HG03108 (cell line): ENCODE measurements around the gene MRAP.

Source experiments
- ATAC-seq: cut with Tn5 transposase; IDR thresholded peaks from one replicate; pipeline ENCODE4 v1.9.1; 2021; ENCODE audit warnings: moderate library complexity; ENCODE audit not compliant: unreplicated experiment

The MRAP gene

DNA sequence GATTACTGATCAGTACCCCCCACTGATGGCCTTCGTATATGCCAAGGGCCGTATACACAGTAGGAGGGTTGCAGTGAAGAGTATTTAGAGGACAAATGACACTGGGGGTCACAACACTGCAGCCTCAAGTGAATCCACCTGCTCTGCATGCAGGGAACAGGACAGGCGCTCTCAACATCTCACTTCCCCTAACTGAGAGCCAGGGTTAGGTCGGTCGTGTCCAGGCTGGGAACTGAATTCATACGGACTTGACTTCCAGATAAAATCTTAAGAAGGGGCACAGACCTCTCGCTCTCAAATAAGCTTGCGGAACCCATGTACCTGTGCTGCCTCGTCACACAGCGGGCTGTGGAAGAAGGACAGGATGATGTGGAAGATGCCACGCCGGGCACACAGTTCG is 22.8 kb downstream of the MRAP start:
- ATAC-seq, result no peak

- ATAC-seq, result no peak
Observed at GRCh38 chr21:32322103-32322502, 23.4 kb downstream of the MRAP start.

DNA sequence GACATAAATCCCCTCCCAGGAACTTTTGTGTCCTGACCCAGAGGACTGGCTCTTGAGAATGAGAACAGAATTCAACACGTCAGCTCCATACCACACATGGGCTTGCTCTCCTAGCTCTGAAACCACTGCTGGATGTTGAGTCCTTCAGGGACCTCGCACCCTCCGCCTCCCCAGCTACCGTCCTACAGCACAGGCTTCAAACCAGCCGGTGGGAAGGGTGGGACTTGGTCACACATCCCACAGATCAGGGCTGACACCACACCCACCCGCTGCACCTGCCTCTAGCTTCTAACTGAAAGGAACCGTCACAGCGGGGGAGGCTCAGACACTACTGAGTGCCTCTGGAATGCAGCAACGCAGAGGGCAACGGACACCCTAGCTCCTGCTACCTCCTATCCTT is 24.0 kb downstream of the MRAP start:
- ATAC-seq, result no peak

GRCh38 chr21:32325706-32326105 is 27.1 kb downstream of the MRAP start:
- no peak for ATAC-seq

- ATAC-seq, result no peak
Observed at GRCh38 chr21:32328595-32328994, 29.9 kb downstream of the MRAP start.

- no peak for ATAC-seq
Observed at GRCh38 chr21:32329331-32329730, 30.7 kb downstream of the MRAP start.

DNA sequence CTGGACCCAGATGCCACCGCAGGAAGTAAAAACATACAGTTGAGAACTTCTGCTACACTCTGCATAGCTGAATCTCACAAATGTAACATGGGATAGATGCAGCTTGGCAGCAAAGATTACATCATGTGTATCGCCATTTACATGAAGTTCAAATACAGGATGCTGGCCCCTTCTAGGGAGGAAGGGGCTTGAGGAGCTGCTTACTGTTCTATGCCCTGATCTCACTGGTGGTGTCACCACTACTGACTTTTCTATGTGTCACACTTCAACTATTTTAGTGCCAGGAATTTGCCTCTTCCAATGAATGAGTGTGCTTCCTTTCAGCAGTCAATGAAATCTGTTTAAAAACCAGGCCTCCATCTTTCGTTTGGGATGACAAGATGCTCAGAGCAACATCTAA is 31.1 kb downstream of the MRAP start:
- no peak for ATAC-seq

DNA sequence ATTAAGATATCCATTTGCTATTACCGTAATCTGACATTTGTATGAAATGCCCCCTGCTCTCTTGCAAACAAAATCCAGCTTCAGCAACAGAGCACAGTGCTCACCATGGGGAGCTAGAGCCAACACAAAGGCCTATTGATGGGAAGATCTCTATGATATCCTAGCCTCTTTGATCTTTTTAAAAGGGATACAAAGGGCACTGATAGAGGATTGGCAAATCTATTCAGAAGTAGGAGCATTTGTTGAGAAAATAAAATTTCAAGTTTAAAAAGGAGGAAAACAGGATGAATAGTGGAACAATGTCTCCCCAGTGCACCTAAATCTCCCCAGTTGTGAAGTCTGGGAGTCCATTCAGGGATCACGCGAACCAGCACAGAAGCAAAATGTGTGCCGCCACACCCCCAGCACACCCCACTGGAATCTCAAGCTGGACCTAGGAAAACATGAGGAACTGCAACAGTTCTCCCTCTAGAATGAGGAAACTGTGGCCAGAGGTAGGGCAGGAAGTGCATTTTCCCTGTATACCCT is 32.2 kb downstream of the MRAP start:
- no peak for ATAC-seq

DNA sequence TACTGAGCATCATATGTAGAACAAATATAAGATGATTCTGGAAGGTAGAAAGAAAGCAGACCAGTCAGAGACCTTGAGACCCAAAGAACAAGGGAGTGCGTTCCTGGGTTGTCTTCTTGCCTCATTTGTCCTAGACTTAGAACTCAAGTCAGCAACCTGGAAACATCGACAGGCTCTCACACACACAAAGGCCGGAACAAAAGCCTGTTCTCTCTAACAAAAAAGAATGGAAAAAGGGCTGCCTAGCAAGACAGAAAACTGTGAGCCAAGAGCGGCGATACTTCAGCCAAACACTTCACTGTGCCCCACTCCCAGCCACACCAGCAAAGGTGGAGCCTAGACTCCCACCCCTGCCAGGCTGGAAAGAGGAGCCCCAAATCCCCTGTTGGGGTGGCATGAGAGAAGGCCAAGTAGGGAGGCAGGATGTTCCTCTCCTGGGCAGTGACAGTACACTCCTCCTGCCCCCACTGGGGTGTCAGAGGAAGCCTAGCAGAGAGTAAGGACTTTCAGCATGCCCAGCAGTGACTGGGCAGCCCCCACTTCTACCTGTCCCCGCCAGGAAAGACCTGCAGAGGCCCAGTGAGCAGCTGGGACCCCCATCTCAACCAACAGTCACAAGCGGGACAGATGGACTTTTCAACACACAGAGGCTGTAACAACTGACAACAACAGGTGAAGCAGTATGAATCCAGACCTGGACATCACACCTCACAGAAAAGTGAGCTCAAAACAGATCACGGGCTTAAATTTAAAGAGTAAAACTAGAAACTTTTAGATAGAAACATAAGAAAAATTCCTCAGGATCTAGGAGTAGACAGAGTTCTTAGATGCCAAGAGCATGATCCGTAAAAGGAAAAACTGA is 33.0 kb downstream of the MRAP start:
- no peak for ATAC-seq

- ATAC-seq, result no peak
Observed at GRCh38 chr21:32332463-32332951, 33.9 kb downstream of the MRAP start.

- no peak for ATAC-seq
Observed at GRCh38 chr21:32333953-32334673, 35.5 kb downstream of the MRAP start.

DNA sequence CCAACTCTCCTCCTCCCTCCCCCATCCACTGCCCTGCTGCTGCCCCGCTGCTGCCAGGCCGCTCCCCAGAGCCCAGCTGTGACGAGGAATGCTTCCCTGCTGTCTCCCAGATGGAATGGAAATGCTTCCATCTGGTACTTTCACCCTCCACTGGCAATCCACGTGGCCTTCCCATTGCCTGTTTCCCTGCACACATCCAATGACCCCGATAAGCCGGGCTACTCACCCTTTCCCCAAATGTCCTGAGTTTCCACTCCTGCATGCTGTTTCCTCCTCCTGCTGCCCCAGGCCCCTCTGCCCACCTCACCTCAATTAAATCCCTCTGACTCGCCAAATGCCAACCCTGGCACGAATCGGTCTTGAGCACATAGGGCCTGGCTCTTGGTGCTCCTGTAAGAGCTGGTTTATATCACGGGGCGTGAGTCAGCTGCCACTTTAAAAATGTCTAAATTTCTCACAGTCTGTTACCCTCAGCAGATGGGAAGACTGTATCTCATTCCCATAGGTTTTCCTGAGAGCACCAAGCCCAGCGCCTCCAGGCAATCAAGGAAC is 36.4 kb downstream of the MRAP start:
- no peak for ATAC-seq

DNA sequence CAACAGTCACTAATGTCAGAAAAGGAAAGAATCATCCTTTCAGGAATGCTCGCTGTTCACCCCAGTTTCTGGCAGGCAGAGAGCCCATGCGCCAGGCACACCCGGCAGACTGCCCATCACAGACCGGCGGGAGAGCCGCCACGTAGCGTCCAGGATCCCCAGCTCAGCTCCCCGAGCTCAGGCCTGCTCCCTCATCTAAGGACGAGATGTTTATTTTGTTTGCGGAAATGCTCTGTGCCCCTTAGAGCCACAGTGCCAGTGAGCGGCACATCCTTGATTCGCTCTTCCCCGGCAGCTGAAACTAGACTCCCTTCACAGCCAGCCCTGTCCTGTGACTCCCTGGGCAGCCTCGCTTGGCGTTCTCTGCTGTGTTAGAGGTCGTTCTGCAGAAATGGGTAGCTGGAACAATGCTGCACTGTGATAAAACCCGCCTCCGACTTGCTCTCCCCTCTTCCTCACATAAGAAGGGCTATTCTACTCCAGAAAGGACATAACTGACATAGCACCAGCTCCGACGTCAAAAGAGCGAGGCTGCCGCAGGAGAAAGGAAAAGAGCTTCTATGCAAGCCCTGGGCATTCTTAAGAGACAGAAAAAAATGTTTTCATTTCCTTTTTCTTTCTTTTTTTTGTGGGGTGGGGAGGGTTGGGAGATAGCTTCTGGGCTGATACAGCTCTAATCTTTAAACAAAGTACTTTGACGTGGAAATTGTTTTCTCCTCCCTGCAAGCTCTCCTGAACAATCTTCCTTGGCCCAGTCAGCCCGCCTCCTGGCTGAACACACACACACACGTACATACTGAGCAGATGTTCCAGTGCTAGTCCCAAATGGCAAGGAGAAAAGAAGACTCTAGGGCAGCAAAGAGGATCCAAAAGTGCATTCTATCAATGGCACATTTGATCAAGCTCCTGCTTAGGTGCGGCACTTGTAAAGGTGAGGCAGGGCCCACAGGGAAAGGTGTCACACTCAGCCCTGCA is 37.2 kb downstream of the MRAP start:
- no peak for ATAC-seq

DNA sequence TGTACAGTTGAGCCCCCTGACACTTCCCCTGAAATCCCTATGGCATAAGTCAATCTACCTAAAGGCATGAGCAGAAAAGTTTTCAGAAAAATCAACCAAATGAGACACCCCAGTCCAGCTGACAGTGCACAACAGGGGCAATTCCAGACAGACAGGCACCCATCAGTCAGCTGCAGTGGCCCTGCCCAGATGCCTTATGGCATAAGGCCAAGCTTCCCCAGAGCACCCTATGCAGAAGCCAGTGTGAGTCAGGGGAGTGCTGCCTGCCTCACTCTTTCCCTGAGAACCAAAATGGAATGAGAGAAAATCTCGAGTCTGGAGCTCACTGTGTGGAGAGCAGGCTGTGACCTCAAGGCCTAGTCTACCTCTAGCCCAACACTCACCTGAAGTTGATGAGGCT is 38.1 kb downstream of the MRAP start:
- no peak for ATAC-seq

- ATAC-seq, result no peak
Observed at GRCh38 chr21:32337206-32337605, 38.6 kb downstream of the MRAP start.

DNA sequence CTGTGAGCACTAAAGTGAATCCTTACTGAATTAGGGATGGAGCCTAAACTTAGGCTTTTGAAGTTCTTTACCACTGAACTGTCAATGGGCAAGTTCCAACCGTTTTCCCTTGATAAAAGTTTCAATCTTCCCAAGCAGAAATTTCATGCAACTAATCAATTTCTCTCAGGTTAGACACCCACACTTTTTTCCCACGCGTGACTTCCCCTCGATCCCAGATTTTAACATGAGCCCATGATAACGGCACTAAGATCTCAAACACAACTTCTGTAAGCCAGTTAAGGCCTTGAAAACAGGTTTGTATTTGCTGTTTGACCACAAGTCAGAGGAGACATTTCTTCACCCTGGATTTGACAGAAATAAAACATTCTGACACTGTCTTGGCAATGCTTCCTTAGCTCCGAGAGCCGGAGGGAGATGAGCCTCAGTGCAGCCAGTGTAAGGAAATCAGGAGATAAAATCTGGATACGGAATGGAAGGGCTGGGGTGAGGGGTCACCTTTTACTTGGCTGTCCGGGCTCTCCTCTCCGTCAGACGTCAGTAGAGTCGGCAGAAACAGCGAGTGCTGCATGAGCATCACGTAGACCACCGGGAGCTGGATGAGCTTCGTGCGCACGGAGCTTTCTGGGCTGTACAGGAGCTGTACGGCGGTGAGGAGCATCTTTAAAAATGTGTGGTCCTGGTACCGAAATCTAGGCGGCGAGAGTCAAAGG is 39.7 kb downstream of the MRAP start:
- ATAC-seq, result no peak

GRCh38 chr21:32340863-32341848 is 42.5 kb downstream of the MRAP start:
- ATAC-seq, result no peak

- ATAC-seq, result no peak
Observed at GRCh38 chr21:32346951-32347350, 48.3 kb downstream of the MRAP start.

DNA sequence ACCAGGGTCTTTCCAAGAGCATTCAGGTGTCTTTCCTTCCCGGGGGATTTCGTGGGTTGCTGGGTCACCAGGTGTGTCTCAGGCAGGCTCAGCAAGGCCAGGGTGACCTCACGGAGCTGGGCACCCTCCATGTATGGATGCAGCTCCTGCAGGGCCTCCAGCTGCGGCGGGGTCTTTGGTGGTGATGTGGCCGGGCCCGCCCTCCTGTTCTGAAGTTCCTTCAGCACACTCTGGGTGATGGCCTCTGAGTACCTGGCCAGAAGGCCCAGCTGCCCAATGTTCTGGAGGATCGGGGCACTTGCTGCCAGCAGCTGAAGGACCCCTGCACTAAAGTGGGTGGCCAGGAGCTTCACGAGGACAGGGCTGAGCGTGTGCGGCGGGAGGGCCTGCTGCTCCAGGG is 48.7 kb downstream of the MRAP start:
- no peak for ATAC-seq
